Kidney (tissue), 14 donors: ENCODE results near the gene JHY. TPM values are rescaled to one million over a fixed set of nuclear protein-coding genes. Genes with fewer than 3 reads are reported as not detected.
A peak's percentile ranks its signal among the peaks of the same experiment; 100 is the strongest.
"Not testable (repeated sequence)": the region's sequence is repeated elsewhere in the genome, so short reads cannot be mapped to it uniquely, and the experiment has no call there.

Source experiments
- DNase-seq, 5 donors: peaks; one replicate each; pipeline ENCODE4 v3.0.0-alpha.2; 2013 to 2020
- FAIRE-seq: peaks from 2 replicates; lab custom pipeline; 2012; peaks lifted over from hg19 to GRCh38; lab: Jason Lieb, UNC
- H3K27ac ChIP-seq, 2 donors: one replicate each; pipeline ENCODE4 v1.7.0; 2013; ENCODE audit warnings: low read depth in 2 of 2, low read length in 2 of 2, inconsistent platforms in 1 of 2
- H3K27me3 ChIP-seq: one replicate; pipeline ENCODE4 v1.7.1; 2013; ENCODE audit warnings: low read length, inconsistent platforms; ENCODE audit not compliant: control insufficient read depth, insufficient read depth
- H3K36me3 ChIP-seq, 3 donors: one replicate each; pipeline versions ENCODE4 v1.7.0 to v1.7.1; 2013; ENCODE audit warnings: low read length in 3 of 3, control low read depth in 1 of 3, inconsistent platforms in 1 of 3; ENCODE audit not compliant: insufficient read depth in 3 of 3, control insufficient read depth in 2 of 3
- H3K4me1 ChIP-seq, 3 donors: one replicate each; pipeline versions ENCODE4 v1.7.0 to v1.7.1; 2013; ENCODE audit warnings: low read length in 3 of 3, inconsistent platforms in 1 of 3, low read depth in 1 of 3; ENCODE audit not compliant: control insufficient read depth in 2 of 3, insufficient read depth in 2 of 3
- H3K4me3 ChIP-seq, 3 donors: one replicate each; pipeline versions ENCODE4 v1.7.0 to v1.8.1; 2013; ENCODE audit warnings: low read length in 3 of 3, control low read depth in 1 of 3, inconsistent platforms in 1 of 3
- H3K9ac ChIP-seq, 3 donors: one replicate each; pipeline versions ENCODE4 v1.7.0 to v1.7.1; 2013; ENCODE audit warnings: low read length in 3 of 3, control low read depth in 1 of 3, inconsistent platforms in 1 of 3
- H3K9me3 ChIP-seq, 3 donors: one replicate each; pipeline versions ENCODE4 v1.7.0 to v1.7.1; 2013; ENCODE audit warnings: low read length in 3 of 3, control low read depth in 1 of 3, inconsistent platforms in 1 of 3; ENCODE audit not compliant: control insufficient read depth in 2 of 3, insufficient read depth in 1 of 3
- intact Hi-C: fragments of 100-400 bp; cut with DNase I; formaldehyde crosslinking; loops from one replicate; pipeline ENCODE4 v1.11.1; 2022
- polyA plus RNA-seq: library from polyadenylated mRNA; stranded (reverse); fragments of 350-450 nt; fragmentation: Illumina TruSeq; extraction: RNeasy Lipid Tissue Mini Kit (QIAGEN cat#74804); gene quantifications from one replicate; pipeline ENCODE4 v1.2.3, GENCODE V29; 2014; ENCODE audit warnings: low read depth, low replicate concordance; ENCODE audit not compliant: insufficient read depth
- total RNA-seq: library from RNA; stranded (reverse); fragmentation: NEBNext Ultra II Directional; extraction: Animal tissue kit (Norgen Biotek cat#: 25700); gene quantifications from one replicate; pipeline ENCODE4 v1.2.1, GENCODE V29; 2021
- TF ChIP-seq, protein P1 (sequence below): IDR thresholded peaks from 3 replicates; pipeline ENCODE4 v1.5.1; 2012; ENCODE audit warnings: mild to moderate bottlenecking, moderate library complexity, borderline replicate concordance; ENCODE audit not compliant: insufficient read depth; ENCODE audit errors: extremely low read depth
- donor health status: control.
- donor health status: control.
- donor health status: control.
- donor health status: control.
- donor health status: control.
- donor health status: DM: yes; HTN: yes; CAD: no.
- donor health status: Normal renal cell carcinoma (clear cell type).

JHY gene
- total and polyA plus RNA-seq, 2 donors from 2014 or later = 4.8 to 13.6 TPM

- DNase-seq = peak in 4 of 5 donors; percentile 61 to 92 (median 78)
- peak; percentile 92 for FAIRE-seq
- H3K27ac ChIP-seq = no peak overlapping the region
- H3K4me3 ChIP-seq = no peak overlapping the region
- H3K36me3 ChIP-seq = no peaks in the 10 kb centered on the region
- H3K9me3 ChIP-seq = no peaks in the 10 kb centered on the region
- H3K9ac ChIP-seq = no peak overlapping the region
- no peaks in the 10 kb centered on the region for H3K4me1 ChIP-seq
- TF ChIP-seq, protein P1, sequence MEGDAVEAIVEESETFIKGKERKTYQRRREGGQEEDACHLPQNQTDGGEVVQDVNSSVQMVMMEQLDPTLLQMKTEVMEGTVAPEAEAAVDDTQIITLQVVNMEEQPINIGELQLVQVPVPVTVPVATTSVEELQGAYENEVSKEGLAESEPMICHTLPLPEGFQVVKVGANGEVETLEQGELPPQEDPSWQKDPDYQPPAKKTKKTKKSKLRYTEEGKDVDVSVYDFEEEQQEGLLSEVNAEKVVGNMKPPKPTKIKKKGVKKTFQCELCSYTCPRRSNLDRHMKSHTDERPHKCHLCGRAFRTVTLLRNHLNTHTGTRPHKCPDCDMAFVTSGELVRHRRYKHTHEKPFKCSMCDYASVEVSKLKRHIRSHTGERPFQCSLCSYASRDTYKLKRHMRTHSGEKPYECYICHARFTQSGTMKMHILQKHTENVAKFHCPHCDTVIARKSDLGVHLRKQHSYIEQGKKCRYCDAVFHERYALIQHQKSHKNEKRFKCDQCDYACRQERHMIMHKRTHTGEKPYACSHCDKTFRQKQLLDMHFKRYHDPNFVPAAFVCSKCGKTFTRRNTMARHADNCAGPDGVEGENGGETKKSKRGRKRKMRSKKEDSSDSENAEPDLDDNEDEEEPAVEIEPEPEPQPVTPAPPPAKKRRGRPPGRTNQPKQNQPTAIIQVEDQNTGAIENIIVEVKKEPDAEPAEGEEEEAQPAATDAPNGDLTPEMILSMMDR = peak; percentile 82
- no peaks in the 10 kb centered on the region for H3K27me3 ChIP-seq
- intact Hi-C loops = loop anchor here (10.0 kb wide), 1 partner anchor 59 kb away; no protein-coding TSS in a partner anchor
These were observed 28.6 kb upstream of the JHY start for GRCh38 chr11:122853971-122854446.

GRCh38 chr11:122861631-122862030 lies 20.9 kb upstream of the JHY start:
- H3K4me3 ChIP-seq = no peak overlapping the region
- no peaks in the 10 kb centered on the region for H3K36me3 ChIP-seq
- intact Hi-C loops = loop anchor here (10.0 kb wide), 1 partner anchor 163 kb away; no protein-coding TSS in a partner anchor
- TF ChIP-seq, protein P1 = no peak
- no peaks in the 10 kb centered on the region for H3K27me3 ChIP-seq
- FAIRE-seq (no peak), DNase-seq (no peak)
- H3K9me3 ChIP-seq = no peaks in the 10 kb centered on the region
- no peaks in the 10 kb centered on the region for H3K4me1 ChIP-seq
- no peak overlapping the region for H3K9ac ChIP-seq
- H3K27ac ChIP-seq = no peak overlapping the region

GRCh38 chr11:122862091-122862490 lies 20.5 kb upstream of the JHY start:
- H3K4me3 ChIP-seq = no peak overlapping the region
- no peaks in the 10 kb centered on the region for H3K36me3 ChIP-seq
- no peaks in the 10 kb centered on the region for H3K9me3 ChIP-seq
- DNase-seq (no peak), FAIRE-seq (no peak)
- H3K27ac ChIP-seq = no peak overlapping the region
- intact Hi-C loops = loop anchor here (10.0 kb wide), 1 partner anchor 163 kb away; no protein-coding TSS in a partner anchor
- TF ChIP-seq, protein P1 = no peak
- no peaks in the 10 kb centered on the region for H3K27me3 ChIP-seq
- no peak overlapping the region for H3K9ac ChIP-seq
- no peaks in the 10 kb centered on the region for H3K4me1 ChIP-seq

- FAIRE-seq, H3K27ac ChIP-seq: not testable (repeated sequence)
- intact Hi-C loops = loop anchor here (10.0 kb wide), 1 partner anchor 162 kb away; no protein-coding TSS in a partner anchor
These were observed 19.4 kb upstream of the JHY start for GRCh38 chr11:122863154-122863553.

More at GRCh38 chr11:122863154-122863553, 19.4 kb upstream of the JHY start:
- DNase-seq, H3K27me3 ChIP-seq, H3K9me3 ChIP-seq, H3K4me3 ChIP-seq, H3K9ac ChIP-seq, H3K36me3 ChIP-seq, H3K4me1 ChIP-seq: not testable (repeated sequence)
